Ishikawa (cell line): ENCODE results near the gene PDE5A.
A peak's percentile ranks its signal among the peaks of the same experiment; 100 is the strongest.

Source experiments
- CEBPB ChIP-seq: IDR thresholded peaks from 2 replicates; pipeline ENCODE4 v1.6.1; 2012
- CREB1 ChIP-seq: IDR thresholded peaks from 2 replicates; pipeline ENCODE4 v1.6.1; 2012; ENCODE audit warnings: low read depth
- EP300 ChIP-seq: IDR thresholded peaks from 2 replicates; pipeline ENCODE4 v1.6.1; 2012; ENCODE audit warnings: borderline replicate concordance
- MAX ChIP-seq: IDR thresholded peaks from 2 replicates; pipeline ENCODE4 v1.6.1; 2012
- TAF1 ChIP-seq: IDR thresholded peaks from 2 replicates; pipeline ENCODE4 v1.6.1; 2012; ENCODE audit warnings: low read depth, mild to moderate bottlenecking
- YY1 ChIP-seq: IDR thresholded peaks from 2 replicates; pipeline ENCODE4 v1.6.1; 2012; ENCODE audit warnings: low read depth
- ZBTB7A ChIP-seq: IDR thresholded peaks from 2 replicates; pipeline ENCODE4 v1.6.1; 2012; ENCODE audit warnings: low read depth
- TF ChIP-seq, protein P1 (sequence below): IDR thresholded peaks from 2 replicates; pipeline ENCODE4 v1.6.1; 2012; ENCODE audit warnings: low read depth, mild to moderate bottlenecking

GRCh38 chr4:119627267-119628255 is 1.0 kb downstream of the PDE5A start:
- TF ChIP-seq, protein P1, sequence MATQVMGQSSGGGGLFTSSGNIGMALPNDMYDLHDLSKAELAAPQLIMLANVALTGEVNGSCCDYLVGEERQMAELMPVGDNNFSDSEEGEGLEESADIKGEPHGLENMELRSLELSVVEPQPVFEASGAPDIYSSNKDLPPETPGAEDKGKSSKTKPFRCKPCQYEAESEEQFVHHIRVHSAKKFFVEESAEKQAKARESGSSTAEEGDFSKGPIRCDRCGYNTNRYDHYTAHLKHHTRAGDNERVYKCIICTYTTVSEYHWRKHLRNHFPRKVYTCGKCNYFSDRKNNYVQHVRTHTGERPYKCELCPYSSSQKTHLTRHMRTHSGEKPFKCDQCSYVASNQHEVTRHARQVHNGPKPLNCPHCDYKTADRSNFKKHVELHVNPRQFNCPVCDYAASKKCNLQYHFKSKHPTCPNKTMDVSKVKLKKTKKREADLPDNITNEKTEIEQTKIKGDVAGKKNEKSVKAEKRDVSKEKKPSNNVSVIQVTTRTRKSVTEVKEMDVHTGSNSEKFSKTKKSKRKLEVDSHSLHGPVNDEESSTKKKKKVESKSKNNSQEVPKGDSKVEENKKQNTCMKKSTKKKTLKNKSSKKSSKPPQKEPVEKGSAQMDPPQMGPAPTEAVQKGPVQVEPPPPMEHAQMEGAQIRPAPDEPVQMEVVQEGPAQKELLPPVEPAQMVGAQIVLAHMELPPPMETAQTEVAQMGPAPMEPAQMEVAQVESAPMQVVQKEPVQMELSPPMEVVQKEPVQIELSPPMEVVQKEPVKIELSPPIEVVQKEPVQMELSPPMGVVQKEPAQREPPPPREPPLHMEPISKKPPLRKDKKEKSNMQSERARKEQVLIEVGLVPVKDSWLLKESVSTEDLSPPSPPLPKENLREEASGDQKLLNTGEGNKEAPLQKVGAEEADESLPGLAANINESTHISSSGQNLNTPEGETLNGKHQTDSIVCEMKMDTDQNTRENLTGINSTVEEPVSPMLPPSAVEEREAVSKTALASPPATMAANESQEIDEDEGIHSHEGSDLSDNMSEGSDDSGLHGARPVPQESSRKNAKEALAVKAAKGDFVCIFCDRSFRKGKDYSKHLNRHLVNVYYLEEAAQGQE = no peak
- no peak for TF ChIP-seq CREB1
- TF ChIP-seq EP300 = no peak
- no peak; the same call in 1 of the 2 replicates for TF ChIP-seq YY1
- TF ChIP-seq TAF1 = 0 out of 2 replicates have a peak, but pooled peaks have one; percentile 23
- TF ChIP-seq ZBTB7A = peak; percentile 79
- no peak for TF ChIP-seq MAX
- TF ChIP-seq CEBPB = no peak
